ENCODE data around the gene CEPT1.

GRCh38 chr1:111196213-111196612 is 56.2 kb downstream of the CEPT1 start:
- TF ChIP-seq CTCF (IDR thresholded peaks at IDR 0.05; ENCODE audit: low read depth, low read length, poor library complexity, severe bottlenecking) = no peak
- no peak for TF ChIP-seq EZH2phosphoT487 (IDR thresholded peaks at IDR 0.05; ENCODE audit: borderline replicate concordance, low read length)
